Measurements from ENCODE around the gene CBL. TPM values are rescaled to one million over a fixed set of nuclear protein-coding genes. Genes with fewer than 3 reads are reported as not detected.

Gene CBL
- total RNA-seq, 2 donors from 2014 or later: 45.4 to 52.7 TPM

- Mint-ChIP-seq H3K27me3 (ENCODE audit: low read depth) (peaks cover 34% of the 10 kb centered on the region), H3K36me3 (ENCODE audit: insufficient read depth in 2 of 2) (peaks cover 2 to 7% of the 10 kb centered on the region in 2 donors), H3K27ac (no peak overlapping the region), H3K9me3 (no peaks in the 10 kb centered on the region), H3K4me3 (peak overlapping the region; percentile 71 to 75), H3K4me1 (ENCODE audit: low read depth) (peaks cover 54% of the 10 kb centered on the region)
- ATAC-seq (replicated peaks in 1 of 2) (peak; percentile 52 to 53), DNase-seq (peak; percentile 63 to 67)
Measured at GRCh38 chr11:119339589-119340334, 133.6 kb downstream of the CBL start.

- Mint-ChIP-seq H3K27ac (no peak within 1 kb of the TSS), H3K4me3 (peak within 1 kb of the TSS; percentile 27 to 36), H3K27me3 (ENCODE audit: low read depth) (peaks cover 34% of the 10 kb centered on the region), H3K4me1 (ENCODE audit: low read depth) (peaks cover 46% of the 10 kb centered on the region), H3K36me3 (ENCODE audit: insufficient read depth in 2 of 2) (peaks cover 2 to 4% of the 10 kb centered on the region in 2 donors), H3K9me3 (no peaks in the 10 kb centered on the region)
- no peak for DNase-seq
- peak in 1 of 2 donors; percentile 16 for ATAC-seq (replicated peaks in 1 of 2)
Measured at GRCh38 chr11:119340335-119341221, 134.4 kb downstream of the CBL start, which contains the start of gene C1QTNF5. Gene C1QTNF5 (minus strand): TSS chr11:119340883. CDS start chr11:119340397, 486 bp downstream.

- H3K9me3 Mint-ChIP-seq: no peaks in the 10 kb centered on the region
- ATAC-seq (replicated peaks in 1 of 2): no peak
- no peak overlapping the region for H3K27ac Mint-ChIP-seq
- H3K4me3 Mint-ChIP-seq: peak overlapping the region in 1 of 2 donors; percentile 36
- DNase-seq: no peak
- peaks cover 34% of the 10 kb centered on the region for H3K27me3 Mint-ChIP-seq (ENCODE audit: low read depth)
- peaks cover 2 to 4% of the 10 kb centered on the region in 2 donors for H3K36me3 Mint-ChIP-seq (ENCODE audit: insufficient read depth in 2 of 2)
- H3K4me1 Mint-ChIP-seq (ENCODE audit: low read depth): peaks cover 38% of the 10 kb centered on the region
Measured at GRCh38 chr11:119341222-119342022, 135.3 kb downstream of the CBL start.

- Mint-ChIP-seq H3K4me1 (ENCODE audit: low read depth) (peaks cover 33% of the 10 kb centered on the region), H3K4me3 (no peak overlapping the region), H3K36me3 (ENCODE audit: insufficient read depth in 2 of 2) (peaks cover 0 to 2% of the 10 kb centered on the region in 2 donors), H3K27ac (no peak overlapping the region), H3K9me3 (no peaks in the 10 kb centered on the region), H3K27me3 (ENCODE audit: low read depth) (peaks cover 36% of the 10 kb centered on the region)
- no peak for ATAC-seq (replicated peaks in 1 of 2)
- DNase-seq: no peak
Measured at GRCh38 chr11:119342023-119342300, 135.8 kb downstream of the CBL start.

GRCh38 chr11:119342362-119343130, 136.4 kb downstream of the CBL start:
- H3K4me1 Mint-ChIP-seq (ENCODE audit: low read depth): peaks cover 27% of the 10 kb centered on the region
- H3K27me3 Mint-ChIP-seq (ENCODE audit: low read depth): peaks cover 42% of the 10 kb centered on the region
- no peak overlapping the region for H3K4me3 Mint-ChIP-seq
- no peaks in the 10 kb centered on the region for H3K9me3 Mint-ChIP-seq
- ATAC-seq (replicated peaks in 1 of 2) (no peak), DNase-seq (no peak)
- H3K36me3 Mint-ChIP-seq (ENCODE audit: insufficient read depth in 2 of 2): peaks cover 0 to 2% of the 10 kb centered on the region in 2 donors
- no peak overlapping the region for H3K27ac Mint-ChIP-seq

- DNase-seq (no peak), ATAC-seq (replicated peaks in 1 of 2) (no peak)
- Mint-ChIP-seq H3K9me3 (no peaks in the 10 kb centered on the region), H3K27ac (no peak overlapping the region), H3K4me1 (ENCODE audit: low read depth) (peaks cover 15% of the 10 kb centered on the region), H3K36me3 (ENCODE audit: insufficient read depth in 2 of 2) (peaks cover 0 to 2% of the 10 kb centered on the region in 2 donors), H3K27me3 (ENCODE audit: low read depth) (peaks cover 46% of the 10 kb centered on the region), H3K4me3 (no peak overlapping the region)
Measured at GRCh38 chr11:119343726-119344125, 137.6 kb downstream of the CBL start.

GRCh38 chr11:119344291-119345010, 138.3 kb downstream of the CBL start:
- ATAC-seq (replicated peaks in 1 of 2) (no peak), DNase-seq (no peak)
- H3K27me3 Mint-ChIP-seq (ENCODE audit: low read depth): peaks cover 41% of the 10 kb centered on the region
- H3K9me3 Mint-ChIP-seq: no peaks in the 10 kb centered on the region
- no peaks in the 10 kb centered on the region for H3K36me3 Mint-ChIP-seq (ENCODE audit: insufficient read depth in 2 of 2)
- no peak overlapping the region for H3K4me3 Mint-ChIP-seq
- no peak overlapping the region for H3K27ac Mint-ChIP-seq
- peaks cover 8% of the 10 kb centered on the region for H3K4me1 Mint-ChIP-seq (ENCODE audit: low read depth)

- Mint-ChIP-seq H3K36me3 (ENCODE audit: insufficient read depth in 2 of 2) (no peaks in the 10 kb centered on the region), H3K4me3 (no peak overlapping the region), H3K27me3 (ENCODE audit: low read depth) (peaks cover 40% of the 10 kb centered on the region), H3K9me3 (no peaks in the 10 kb centered on the region), H3K4me1 (ENCODE audit: low read depth) (peaks cover 11% of the 10 kb centered on the region), H3K27ac (no peak overlapping the region)
- ATAC-seq (replicated peaks in 1 of 2): no peak
- no peak for DNase-seq
Measured at GRCh38 chr11:119345685-119346084, 139.5 kb downstream of the CBL start.

GRCh38 chr11:119346605-119347004, 140.5 kb downstream of the CBL start, which contains the start of gene MFRP:
Gene MFRP (minus strand): TSS chr11:119346705. CDS start chr11:119346513, 192 bp downstream.
- Mint-ChIP-seq H3K36me3 (ENCODE audit: insufficient read depth in 2 of 2) (peaks cover 0 to 2% of the 10 kb centered on the region in 2 donors), H3K4me3 (no peak within 1 kb of the TSS), H3K9me3 (no peaks in the 10 kb centered on the region), H3K4me1 (ENCODE audit: low read depth) (peaks cover 4% of the 10 kb centered on the region), H3K27me3 (ENCODE audit: low read depth) (peaks cover 40% of the 10 kb centered on the region), H3K27ac (no peak within 1 kb of the TSS)
- DNase-seq (no peak), ATAC-seq (replicated peaks in 1 of 2) (no peak)

- Mint-ChIP-seq H3K27ac (no peak overlapping the region), H3K36me3 (ENCODE audit: insufficient read depth in 2 of 2) (peaks cover 0 to 2% of the 10 kb centered on the region in 2 donors), H3K4me1 (ENCODE audit: low read depth) (peaks cover 4% of the 10 kb centered on the region), H3K27me3 (ENCODE audit: low read depth) (peaks cover 40% of the 10 kb centered on the region), H3K4me3 (no peak overlapping the region), H3K9me3 (no peaks in the 10 kb centered on the region)
- DNase-seq: no peak
- no peak for ATAC-seq (replicated peaks in 1 of 2)
Measured at GRCh38 chr11:119347242-119347641, 141.1 kb downstream of the CBL start.

GRCh38 chr11:119347940-119348605, 141.9 kb downstream of the CBL start:
- no peak for DNase-seq
- H3K9me3 Mint-ChIP-seq: no peaks in the 10 kb centered on the region
- peaks cover 0 to 2% of the 10 kb centered on the region in 2 donors for H3K36me3 Mint-ChIP-seq (ENCODE audit: insufficient read depth in 2 of 2)
- H3K27ac Mint-ChIP-seq: no peak overlapping the region
- peaks cover 4% of the 10 kb centered on the region for H3K4me1 Mint-ChIP-seq (ENCODE audit: low read depth)
- H3K4me3 Mint-ChIP-seq: no peak overlapping the region
- H3K27me3 Mint-ChIP-seq (ENCODE audit: low read depth): peaks cover 42% of the 10 kb centered on the region
- ATAC-seq (replicated peaks in 1 of 2): no peak
